ENCODE results near the gene NEK6. TPM values are rescaled to one million over a fixed set of nuclear protein-coding genes. Genes with fewer than 3 reads are reported as not detected.

Gene NEK6
- total and polyA plus RNA-seq, 2 experiments from 2014 or later = 33.5 to 44.7 TPM

DNA sequence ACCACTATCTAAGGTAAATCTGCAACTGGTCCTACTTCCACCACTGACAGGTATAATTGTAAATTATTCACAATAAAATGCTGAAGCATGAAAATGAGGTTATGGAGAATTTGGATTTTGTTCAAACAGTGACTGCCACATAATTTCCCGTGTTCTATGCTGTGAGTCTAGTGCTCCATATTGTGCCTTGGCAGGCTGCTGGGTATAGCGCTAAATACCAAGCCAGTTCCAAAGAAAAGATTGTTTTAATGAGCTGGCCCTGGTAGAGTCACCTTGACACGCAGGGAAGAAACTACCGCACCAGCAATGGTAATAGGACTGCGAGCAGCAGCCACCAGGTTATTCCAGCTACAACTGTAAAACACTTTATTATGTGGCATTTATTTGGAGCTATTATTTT lies 127.1 kb downstream of the NEK6 start:
- no peak overlapping the region for H3K27ac ChIP-seq
- TF ChIP-seq EZH2phosphoT487 (IDR thresholded peaks at IDR 0.05; ENCODE audit: low read depth, severe bottlenecking, unreplicated experiment) (no peak), EZH2 (IDR thresholded peaks at IDR 0.05; ENCODE audit: borderline replicate concordance) (no peak)
- TF ChIP-seq, protein P1, sequence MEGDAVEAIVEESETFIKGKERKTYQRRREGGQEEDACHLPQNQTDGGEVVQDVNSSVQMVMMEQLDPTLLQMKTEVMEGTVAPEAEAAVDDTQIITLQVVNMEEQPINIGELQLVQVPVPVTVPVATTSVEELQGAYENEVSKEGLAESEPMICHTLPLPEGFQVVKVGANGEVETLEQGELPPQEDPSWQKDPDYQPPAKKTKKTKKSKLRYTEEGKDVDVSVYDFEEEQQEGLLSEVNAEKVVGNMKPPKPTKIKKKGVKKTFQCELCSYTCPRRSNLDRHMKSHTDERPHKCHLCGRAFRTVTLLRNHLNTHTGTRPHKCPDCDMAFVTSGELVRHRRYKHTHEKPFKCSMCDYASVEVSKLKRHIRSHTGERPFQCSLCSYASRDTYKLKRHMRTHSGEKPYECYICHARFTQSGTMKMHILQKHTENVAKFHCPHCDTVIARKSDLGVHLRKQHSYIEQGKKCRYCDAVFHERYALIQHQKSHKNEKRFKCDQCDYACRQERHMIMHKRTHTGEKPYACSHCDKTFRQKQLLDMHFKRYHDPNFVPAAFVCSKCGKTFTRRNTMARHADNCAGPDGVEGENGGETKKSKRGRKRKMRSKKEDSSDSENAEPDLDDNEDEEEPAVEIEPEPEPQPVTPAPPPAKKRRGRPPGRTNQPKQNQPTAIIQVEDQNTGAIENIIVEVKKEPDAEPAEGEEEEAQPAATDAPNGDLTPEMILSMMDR (IDR thresholded peaks at IDR 0.05; ENCODE audit: poor library complexity) = no peak
- H3K27me3 ChIP-seq = no peaks in the 10 kb centered on the region
- no peaks in the 10 kb centered on the region for H3K36me3 ChIP-seq (replicated peaks; ENCODE audit: insufficient read depth, low read depth)
- DNase-seq (ENCODE audit: low spot score) = no peak
- H2AFZ ChIP-seq = no peak overlapping the region
- H3K9me2 ChIP-seq (replicated peaks; ENCODE audit: insufficient read depth) = no peaks in the 10 kb centered on the region
- peaks cover 41% of the 10 kb centered on the region for H4K20me1 ChIP-seq (ENCODE audit: insufficient read depth, poor library complexity, severe bottlenecking)
- H3K79me2 ChIP-seq = peaks cover 59% of the 10 kb centered on the region
- no peak overlapping the region for H3K4me2 ChIP-seq
- H3K4me3 ChIP-seq = no peak overlapping the region
- 97% methylated on average over 5 of the region's 5 CpGs for WGBS (ENCODE audit: low lambda C conversion rate, missing lambda C conversion rate)
- H3K9me3 ChIP-seq (ENCODE audit: low read depth) = no peaks in the 10 kb centered on the region
- H3K4me1 ChIP-seq (ENCODE audit: insufficient read depth) = peaks cover 24% of the 10 kb centered on the region

DNA sequence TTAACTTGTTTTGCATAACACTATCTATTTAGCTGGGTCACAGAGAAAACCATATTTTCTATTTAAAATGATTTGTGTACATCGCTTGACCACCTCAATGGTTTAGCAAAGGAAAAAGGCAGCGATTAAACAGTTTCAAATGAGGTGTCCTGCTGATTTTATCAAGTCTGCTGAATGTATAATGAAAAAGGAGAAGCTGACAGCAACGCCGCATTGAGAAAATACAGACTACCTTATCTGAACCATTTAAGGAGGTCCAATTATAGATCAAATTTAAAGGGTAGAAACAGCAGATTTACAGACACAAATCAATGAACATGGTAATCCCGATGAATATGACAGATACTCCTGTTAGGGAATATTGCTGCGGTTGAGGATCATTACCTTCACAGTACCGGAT lies 127.9 kb downstream of the NEK6 start:
- no peaks in the 10 kb centered on the region for H3K27me3 ChIP-seq
- TF ChIP-seq, protein P1 (IDR thresholded peaks at IDR 0.05; ENCODE audit: poor library complexity) = no peak
- TF ChIP-seq EZH2phosphoT487 (IDR thresholded peaks at IDR 0.05; ENCODE audit: low read depth, severe bottlenecking, unreplicated experiment) (no peak), EZH2 (IDR thresholded peaks at IDR 0.05; ENCODE audit: borderline replicate concordance) (no peak)
- no peaks in the 10 kb centered on the region for H3K9me3 ChIP-seq (ENCODE audit: low read depth)
- no peak overlapping the region for H3K4me2 ChIP-seq
- H3K27ac ChIP-seq = peak overlapping the region; percentile 4
- WGBS (ENCODE audit: low lambda C conversion rate, missing lambda C conversion rate) = 66% methylated on average over 7 of the region's 7 CpGs
- H3K79me2 ChIP-seq = peaks cover 66% of the 10 kb centered on the region
- no peak overlapping the region for H2AFZ ChIP-seq
- DNase-seq (ENCODE audit: low spot score) = no peak
- no peak overlapping the region for H3K4me3 ChIP-seq
- peaks cover 48% of the 10 kb centered on the region for H4K20me1 ChIP-seq (ENCODE audit: insufficient read depth, poor library complexity, severe bottlenecking)
- H3K9me2 ChIP-seq (replicated peaks; ENCODE audit: insufficient read depth) = no peaks in the 10 kb centered on the region
- no peaks in the 10 kb centered on the region for H3K36me3 ChIP-seq (replicated peaks; ENCODE audit: insufficient read depth, low read depth)
- H3K4me1 ChIP-seq (ENCODE audit: insufficient read depth) = peaks cover 28% of the 10 kb centered on the region

DNA sequence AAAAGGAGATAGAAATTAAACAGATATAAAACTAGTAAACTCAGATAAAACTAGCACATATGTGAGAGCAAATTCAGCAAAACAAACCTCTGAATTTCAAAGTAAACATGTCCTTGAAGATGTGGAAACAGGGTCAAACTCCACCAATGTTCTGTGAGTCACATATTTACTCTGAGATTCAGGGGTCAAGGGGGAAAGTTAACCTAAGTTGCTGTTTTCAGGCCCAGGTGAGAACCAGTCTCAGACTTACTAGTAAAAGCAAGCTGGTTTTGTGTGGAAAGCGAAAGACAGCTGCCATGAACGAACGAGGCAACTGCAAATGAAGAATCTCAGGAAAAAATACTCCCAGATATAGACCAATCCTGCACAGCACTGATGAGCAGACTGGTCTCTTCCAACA lies 128.5 kb downstream of the NEK6 start:
- H2AFZ ChIP-seq = no peak overlapping the region
- WGBS (ENCODE audit: low lambda C conversion rate, missing lambda C conversion rate) = 59% methylated on average over 3 of the region's 3 CpGs

More for the DNA sequence above, 128.5 kb downstream of the NEK6 start:
- Histone ChIP-seq H4K20me1 (ENCODE audit: insufficient read depth, poor library complexity, severe bottlenecking) (peaks cover 54% of the 10 kb centered on the region), H3K9me2 (replicated peaks; ENCODE audit: insufficient read depth) (no peaks in the 10 kb centered on the region), H3K36me3 (replicated peaks; ENCODE audit: insufficient read depth, low read depth) (no peaks in the 10 kb centered on the region), H3K4me2 (peak overlapping the region; percentile 61), H3K27me3 (no peaks in the 10 kb centered on the region), H3K79me2 (peaks cover 67% of the 10 kb centered on the region), H3K4me3 (no peak overlapping the region), H3K4me1 (ENCODE audit: insufficient read depth) (peaks cover 34% of the 10 kb centered on the region), H3K27ac (peak overlapping the region; percentile 60), H3K9me3 (ENCODE audit: low read depth) (no peaks in the 10 kb centered on the region)
- TF ChIP-seq EZH2 (IDR thresholded peaks at IDR 0.05; ENCODE audit: borderline replicate concordance) (no peak), EZH2phosphoT487 (IDR thresholded peaks at IDR 0.05; ENCODE audit: low read depth, severe bottlenecking, unreplicated experiment) (no peak)
- TF ChIP-seq, protein P1 (IDR thresholded peaks at IDR 0.05; ENCODE audit: poor library complexity) = no peak
- peak; percentile 57 for DNase-seq (ENCODE audit: low spot score)

Data from hepatocyte (in vitro differentiated cells).